Measurements from ENCODE around the gene VPS72.

The VPS72 gene

GRCh38 chr1:151187205-151187604 is 2.8 kb downstream of the VPS72 start:
- no peak for DNase-seq (ENCODE audit: low read depth, low spot score)

GRCh38 chr1:151184211-151184610 is 5.8 kb downstream of the VPS72 start:
- DNase-seq (ENCODE audit: low read depth, low spot score) = no peak

- DNase-seq (ENCODE audit: low read depth, low spot score) = no peak
Observed at GRCh38 chr1:151176514-151177045, 13.4 kb downstream of the VPS72 start.

GRCh38 chr1:151175863-151176262 is 14.1 kb downstream of the VPS72 start, which contains the start of gene TMOD4:
Gene TMOD4, minus strand, starts transcription at chr1:151175981. Its CDS starts 1,106 bp downstream, at chr1:151174875.
- no peak for DNase-seq (ENCODE audit: low read depth, low spot score)

- DNase-seq (ENCODE audit: low read depth, low spot score) = no peak
Observed at GRCh38 chr1:151175041-151175741, 14.8 kb downstream of the VPS72 start.

- DNase-seq (ENCODE audit: low read depth, low spot score) = no peak
Observed at GRCh38 chr1:151171190-151171589, 18.8 kb downstream of the VPS72 start.

GRCh38 chr1:151167116-151167515 is 22.9 kb downstream of the VPS72 start:
- DNase-seq (ENCODE audit: low read depth, low spot score) = no peak

GRCh38 chr1:151166505-151166956 is 23.5 kb downstream of the VPS72 start:
- DNase-seq (ENCODE audit: low read depth, low spot score) = no peak

- peak; percentile 96 for DNase-seq (ENCODE audit: low read depth, low spot score)
Observed at GRCh38 chr1:151165738-151166504, 24.1 kb downstream of the VPS72 start, which contains the start of the genes LYSMD1 and SCNM1. Gene LYSMD1, minus strand, starts transcription at chr1:151165902. Its CDS starts 644 bp downstream, at chr1:151165258. Gene SCNM1, plus strand, starts transcription at chr1:151166144. Its CDS starts 9 bp downstream, at chr1:151166153.

- no peak for DNase-seq (ENCODE audit: low read depth, low spot score)
Observed at GRCh38 chr1:151165281-151165737, 24.7 kb downstream of the VPS72 start.

GRCh38 chr1:151164732-151165280 is 25.2 kb downstream of the VPS72 start:
- no peak for DNase-seq (ENCODE audit: low read depth, low spot score)

- DNase-seq (ENCODE audit: low read depth, low spot score) = no peak
Observed at GRCh38 chr1:151159373-151159772, 30.6 kb downstream of the VPS72 start.

- no peak for DNase-seq (ENCODE audit: low read depth, low spot score)
Observed at GRCh38 chr1:151158751-151159251, 31.2 kb downstream of the VPS72 start.

- no peak for DNase-seq (ENCODE audit: low read depth, low spot score)
Observed at GRCh38 chr1:151158326-151158725, 31.7 kb downstream of the VPS72 start.

- DNase-seq (ENCODE audit: low read depth, low spot score) = no peak
Observed at GRCh38 chr1:151157067-151157531, 32.9 kb downstream of the VPS72 start.

- no peak for DNase-seq (ENCODE audit: low read depth, low spot score)
Observed at GRCh38 chr1:151156515-151156819, 33.5 kb downstream of the VPS72 start, which contains the start of gene TNFAIP8L2. Gene TNFAIP8L2, plus strand, starts transcription at chr1:151156649. Its CDS starts 2,049 bp downstream, at chr1:151158698.

- DNase-seq (ENCODE audit: low read depth, low spot score) = no peak
Observed at GRCh38 chr1:151147665-151148064, 42.3 kb downstream of the VPS72 start.

- no peak for DNase-seq (ENCODE audit: low read depth, low spot score)
Observed at GRCh38 chr1:151147132-151147503, 42.9 kb downstream of the VPS72 start.

GRCh38 chr1:151146412-151147131 is 43.4 kb downstream of the VPS72 start, which contains the start of gene SEMA6C:
Gene SEMA6C, minus strand, starts transcription at chr1:151146631. Its CDS starts 4,010 bp downstream, at chr1:151142621.
- peak; percentile 75 for DNase-seq (ENCODE audit: low read depth, low spot score)

- DNase-seq (ENCODE audit: low read depth, low spot score) = no peak
Observed at GRCh38 chr1:151146072-151146411, 44.0 kb downstream of the VPS72 start.
